ENCODE data around the gene ITPK1.

Gene ITPK1

DNA sequence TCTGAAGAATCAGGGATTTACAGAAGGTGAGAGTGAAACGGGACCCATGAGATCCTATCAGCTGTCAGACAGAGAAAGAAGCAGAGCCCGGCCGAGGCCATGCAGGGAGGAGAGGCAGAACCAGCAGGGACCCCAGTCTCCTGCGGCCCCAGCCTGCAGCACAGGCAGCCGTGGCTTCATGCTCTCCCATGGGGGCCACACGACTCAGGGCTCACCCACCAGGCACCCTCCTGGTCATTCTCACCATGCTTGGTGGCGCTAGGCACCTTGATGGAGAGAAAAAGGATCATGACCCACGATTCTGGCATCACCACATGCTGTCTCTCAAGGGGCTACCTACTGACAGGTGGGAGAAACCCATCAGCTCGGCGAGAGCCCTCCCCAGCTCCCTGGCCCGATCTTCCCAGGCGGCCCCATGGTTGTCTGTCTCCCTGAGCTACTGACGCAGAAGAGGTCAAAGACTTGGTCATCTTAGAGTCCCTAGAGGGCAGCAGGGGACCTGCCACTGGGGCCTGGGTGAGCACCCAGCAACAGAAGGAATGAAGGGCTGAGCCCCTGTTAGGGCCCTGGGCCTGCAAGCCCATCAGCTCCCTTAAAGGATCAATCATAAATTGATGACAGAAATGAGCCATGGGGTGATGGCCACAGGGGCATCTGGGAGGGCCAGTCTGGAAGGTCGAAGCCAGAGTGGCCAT is 58.0 kb downstream of the ITPK1 start:
- no peak for DNase-seq

- DNase-seq = no peak
Observed at GRCh38 chr14:93056840-93057585, 58.7 kb downstream of the ITPK1 start.

DNA sequence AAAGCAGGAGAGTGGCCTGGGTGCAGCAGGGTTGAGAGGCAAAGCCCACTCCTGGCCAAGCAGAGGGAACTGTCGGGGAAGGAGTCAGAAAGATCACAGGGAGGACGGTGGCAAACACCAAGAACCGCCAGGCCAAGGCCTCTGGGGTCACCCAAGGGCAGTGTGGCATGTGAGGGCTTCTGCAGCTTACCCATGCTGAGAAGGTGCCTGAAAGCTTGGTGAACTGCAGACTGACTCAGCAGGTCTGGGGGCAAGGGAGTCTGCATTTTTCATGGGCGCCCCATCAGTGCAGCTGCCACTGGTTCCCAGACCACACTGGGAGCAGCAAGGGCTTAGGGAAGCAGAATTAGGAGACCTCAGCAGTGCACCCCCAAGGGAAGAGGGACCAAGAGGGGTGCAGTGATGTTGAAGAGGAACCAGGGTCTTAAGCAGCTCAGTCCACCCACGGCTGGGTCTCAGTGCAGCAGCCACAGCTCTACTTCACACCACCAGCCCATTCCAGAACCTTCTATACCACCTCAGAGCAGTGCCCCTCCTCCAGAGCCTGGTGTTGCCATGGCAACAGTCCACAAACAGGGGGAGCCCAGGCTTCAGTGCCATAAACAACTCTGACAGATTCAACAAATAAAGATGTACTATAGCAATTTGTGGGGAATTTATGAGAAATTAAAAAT is 59.4 kb downstream of the ITPK1 start:
- DNase-seq = no peak

DNA sequence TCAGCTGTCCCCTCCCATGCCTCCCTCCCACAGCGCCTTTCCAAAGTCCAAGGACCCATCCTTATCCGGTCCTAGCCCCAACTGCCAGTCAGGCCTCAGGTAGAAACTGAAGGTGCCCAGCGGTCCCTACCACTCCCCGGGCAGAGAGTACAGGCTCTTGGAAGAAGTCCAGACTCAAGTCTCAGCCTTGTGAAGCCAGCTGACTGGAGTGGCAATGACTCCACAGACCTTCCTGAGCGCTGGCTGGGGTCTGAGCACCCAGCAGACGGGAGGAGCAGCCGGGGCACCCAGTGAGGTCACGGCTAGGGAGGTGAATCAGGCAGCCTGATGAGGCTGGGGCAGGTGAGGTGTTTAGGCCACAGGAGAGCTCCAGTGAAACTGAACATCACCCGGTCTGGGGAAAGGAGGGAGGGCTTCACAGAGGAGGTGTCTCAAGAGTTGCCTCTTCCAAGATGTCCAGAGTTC is 60.0 kb downstream of the ITPK1 start:
- no peak for DNase-seq

DNA sequence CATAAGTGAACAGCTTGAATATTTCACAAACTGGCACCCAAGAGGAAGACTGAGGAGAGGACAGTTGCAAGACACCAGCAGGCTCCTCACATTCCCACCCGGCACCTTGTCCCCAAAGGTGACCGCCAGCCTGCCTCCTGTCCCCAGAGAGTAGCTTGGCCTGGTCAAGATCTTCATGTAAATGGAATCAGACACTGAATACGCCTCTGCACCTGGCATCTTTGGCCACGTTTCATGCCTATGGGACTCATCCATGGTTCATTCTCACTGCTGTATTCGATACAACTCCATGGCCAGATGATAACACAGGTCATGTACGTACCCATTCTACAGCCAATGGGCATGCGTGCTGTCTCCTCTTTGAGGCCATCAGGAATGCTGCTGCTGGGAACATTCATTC is 60.8 kb downstream of the ITPK1 start:
- DNase-seq = no peak

- DNase-seq = no peak
Observed at GRCh38 chr14:93054006-93054405, 61.7 kb downstream of the ITPK1 start.

DNA sequence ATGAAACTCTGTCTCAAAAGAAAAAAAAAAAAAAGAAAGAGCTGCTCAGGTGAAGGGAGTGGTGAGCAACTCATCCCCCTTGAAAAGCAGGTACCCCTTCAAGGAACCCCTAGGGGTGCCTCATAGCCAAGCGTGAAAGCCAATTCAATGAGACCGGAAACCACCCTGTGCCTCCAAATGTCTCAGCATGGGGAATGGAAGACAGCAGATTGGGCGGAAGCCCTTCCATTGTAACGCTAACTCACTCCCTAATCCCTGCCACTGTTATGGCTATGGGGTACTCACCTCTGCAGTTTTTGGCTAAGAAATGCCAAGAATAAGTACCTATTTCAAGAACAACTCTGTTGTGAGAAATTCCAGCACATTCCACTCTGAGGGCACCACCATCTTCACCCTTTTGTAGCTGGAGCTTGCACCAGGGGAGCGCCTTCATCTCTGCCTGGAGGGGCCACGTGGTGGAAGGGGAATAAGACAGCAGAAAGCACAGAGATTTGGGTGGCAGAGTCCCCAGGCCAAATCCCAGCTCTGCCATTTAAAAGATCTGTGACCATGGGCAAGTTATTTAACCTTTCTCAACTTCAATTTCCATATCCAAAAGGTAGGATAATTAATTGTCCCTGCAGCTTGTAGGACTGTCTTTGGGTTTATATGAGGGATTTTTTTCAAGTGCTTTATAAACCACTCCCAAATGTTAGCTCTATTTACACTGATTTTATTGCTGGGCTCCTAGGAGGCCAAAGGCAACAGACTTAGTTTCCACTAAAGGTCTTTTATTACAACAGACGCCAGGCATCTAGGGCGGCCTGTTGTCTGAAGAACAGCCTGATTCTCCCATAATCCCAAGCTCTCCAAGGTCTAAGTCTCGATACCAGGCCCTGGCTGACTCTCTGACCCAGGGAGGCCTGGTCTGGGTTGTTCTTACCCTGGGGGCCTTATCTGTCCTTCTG is 63.9 kb downstream of the ITPK1 start:
- DNase-seq = no peak

DNA sequence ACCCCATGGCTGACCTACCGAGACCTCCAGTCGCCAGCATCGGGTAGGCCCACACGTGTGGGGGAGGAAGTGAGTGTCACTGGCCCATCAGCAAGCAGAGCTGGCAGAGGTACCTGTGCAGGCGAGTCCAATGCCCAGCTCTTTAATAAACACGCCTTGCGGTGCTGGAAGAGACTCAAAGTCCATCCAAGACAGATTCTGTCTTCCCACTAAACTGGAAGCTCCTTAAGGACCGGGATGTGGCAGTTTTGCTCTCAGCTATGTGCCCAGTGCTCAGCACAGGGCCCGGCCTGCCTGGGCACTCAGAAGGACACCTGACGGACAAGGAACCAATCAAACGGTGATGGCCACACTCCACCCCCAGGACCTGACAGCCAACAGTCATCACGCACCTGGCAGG is 65.0 kb downstream of the ITPK1 start:
- DNase-seq = no peak

GRCh38 chr14:93049867-93050331 is 65.8 kb downstream of the ITPK1 start:
- peak in 1 of 2 experiments; percentile 69 for DNase-seq

- no peak for DNase-seq
Observed at GRCh38 chr14:93049315-93049714, 66.4 kb downstream of the ITPK1 start.

- DNase-seq = no peak
Observed at GRCh38 chr14:93048843-93049242, 66.9 kb downstream of the ITPK1 start.

DNA sequence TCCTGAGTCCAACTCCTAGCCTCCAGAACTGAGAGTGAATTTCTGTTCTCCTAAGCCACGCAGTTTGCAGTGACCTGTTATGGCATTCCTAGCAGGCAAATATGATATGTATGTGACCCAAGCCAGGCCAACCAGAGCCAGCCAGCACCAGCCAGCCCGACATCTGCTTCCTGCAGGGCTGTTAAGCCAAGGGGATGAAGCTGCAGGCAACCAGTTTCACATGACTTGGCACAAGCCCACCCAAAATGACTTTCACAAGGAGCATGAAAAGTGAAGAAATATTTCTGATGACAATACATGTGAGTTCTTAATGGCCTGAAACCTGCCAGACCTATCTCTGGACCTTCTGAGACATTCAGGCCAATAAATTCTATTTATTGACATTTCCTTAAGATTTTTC is 68.1 kb downstream of the ITPK1 start:
- no peak for DNase-seq

DNA sequence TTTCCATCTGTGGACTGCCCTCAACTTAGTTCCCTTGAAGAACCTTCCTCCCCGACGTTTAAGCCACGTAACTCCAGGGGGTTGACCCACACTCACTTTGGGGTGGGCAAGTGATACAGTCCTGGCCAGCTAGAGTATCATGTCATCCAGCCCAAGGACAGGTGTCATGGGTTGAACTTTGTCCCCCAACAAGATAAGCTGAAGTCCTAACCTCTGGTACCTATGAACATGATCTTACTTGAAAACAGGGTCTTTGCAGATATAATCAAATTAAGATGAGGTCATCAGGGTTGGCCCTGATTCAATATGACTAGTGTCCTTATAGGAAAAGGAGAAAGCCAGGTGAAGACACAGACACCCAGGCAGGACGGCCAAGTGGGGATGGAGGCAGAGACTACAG is 68.6 kb downstream of the ITPK1 start:
- DNase-seq = no peak

DNA sequence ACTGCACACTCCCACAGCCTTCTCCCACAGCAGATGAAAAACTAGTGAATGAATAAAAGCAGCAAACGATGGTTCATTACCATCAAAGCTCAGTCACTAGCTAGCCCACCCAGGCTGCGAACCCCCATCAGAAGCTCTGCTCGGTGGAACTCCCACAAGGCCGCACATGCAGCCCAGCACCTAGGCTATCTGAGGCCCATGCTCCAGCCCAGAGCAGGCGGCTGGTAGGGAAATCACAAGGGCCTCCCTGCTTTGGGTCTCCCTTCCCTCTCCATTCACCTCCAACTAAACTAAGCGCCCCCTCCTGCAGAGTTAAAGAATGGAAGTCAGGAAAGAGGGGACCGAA is 69.0 kb downstream of the ITPK1 start:
- no peak for DNase-seq

GRCh38 chr14:93045965-93046704 is 69.6 kb downstream of the ITPK1 start:
- DNase-seq = no peak

GRCh38 chr14:93045211-93045674 is 70.5 kb downstream of the ITPK1 start:
- DNase-seq = peak; percentile 93

DNA sequence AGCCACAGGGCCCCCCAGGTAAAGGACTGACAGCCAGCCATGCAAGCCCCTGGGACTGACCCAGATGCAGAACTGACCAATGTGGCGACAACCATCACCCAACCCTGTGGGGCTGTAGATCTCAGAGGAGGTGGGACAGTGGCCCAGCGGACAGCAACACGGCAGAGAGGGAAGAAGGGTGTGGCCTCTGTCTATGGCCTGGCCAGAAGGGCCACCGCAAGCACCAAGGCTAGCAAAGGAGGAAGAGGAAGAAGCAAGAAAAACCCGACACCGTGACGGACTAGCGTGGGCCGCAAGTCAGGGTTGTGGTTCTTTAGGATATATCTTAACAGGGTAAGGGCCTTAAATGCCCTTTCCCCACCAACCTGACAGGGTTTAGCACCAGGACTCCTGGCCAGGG is 71.2 kb downstream of the ITPK1 start:
- no peak for DNase-seq

- DNase-seq = no peak
Observed at GRCh38 chr14:93044121-93044520, 71.6 kb downstream of the ITPK1 start.

DNA sequence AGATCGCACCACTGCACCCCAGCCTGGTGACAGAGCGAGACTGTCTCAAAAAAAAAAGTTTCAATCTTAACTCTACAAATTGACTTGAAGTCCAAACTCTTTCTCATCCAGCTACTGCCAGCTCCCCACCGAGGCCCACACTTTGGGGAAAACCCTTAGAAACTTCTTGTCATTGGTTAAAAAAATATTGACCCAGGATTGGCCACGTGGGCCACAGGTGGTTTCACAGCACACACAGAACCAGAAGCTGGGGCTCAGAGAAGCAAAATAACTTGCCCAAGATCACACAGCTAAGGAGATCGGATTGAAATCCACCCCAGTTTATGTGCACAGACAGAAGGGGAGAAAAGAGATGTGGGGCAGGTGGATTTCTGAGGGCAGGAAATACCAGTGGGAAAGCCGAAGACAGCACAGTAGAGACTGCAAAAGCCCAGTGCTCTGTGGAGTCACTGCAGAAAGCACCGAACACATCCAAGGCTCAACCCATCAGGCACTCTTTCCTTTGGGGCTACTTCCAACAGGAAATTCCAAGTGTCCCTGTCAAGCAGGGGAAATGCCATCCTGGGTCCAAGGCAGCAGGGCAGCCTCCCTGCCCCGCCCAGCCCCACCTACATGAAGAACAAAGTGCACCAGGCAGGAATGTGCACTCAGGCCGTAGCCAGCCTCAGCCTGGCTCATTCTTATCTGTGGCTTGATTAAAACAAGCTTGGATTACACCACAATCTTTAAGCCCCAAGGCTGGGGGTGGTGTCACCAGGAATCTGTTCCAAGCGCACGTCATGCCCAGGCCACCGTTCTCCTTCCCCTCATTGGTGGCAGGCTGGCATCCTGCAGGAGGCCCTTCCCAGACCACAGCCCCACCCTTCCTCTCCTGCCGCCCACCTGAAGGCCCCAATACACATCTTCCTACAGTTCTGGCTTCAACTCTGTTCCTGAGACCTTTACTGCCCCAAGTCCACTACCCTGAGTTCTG is 72.5 kb downstream of the ITPK1 start:
- DNase-seq = no peak

GRCh38 chr14:93041830-93042229 is 73.9 kb downstream of the ITPK1 start:
- peak; percentile 72 to 87 for DNase-seq

DNA sequence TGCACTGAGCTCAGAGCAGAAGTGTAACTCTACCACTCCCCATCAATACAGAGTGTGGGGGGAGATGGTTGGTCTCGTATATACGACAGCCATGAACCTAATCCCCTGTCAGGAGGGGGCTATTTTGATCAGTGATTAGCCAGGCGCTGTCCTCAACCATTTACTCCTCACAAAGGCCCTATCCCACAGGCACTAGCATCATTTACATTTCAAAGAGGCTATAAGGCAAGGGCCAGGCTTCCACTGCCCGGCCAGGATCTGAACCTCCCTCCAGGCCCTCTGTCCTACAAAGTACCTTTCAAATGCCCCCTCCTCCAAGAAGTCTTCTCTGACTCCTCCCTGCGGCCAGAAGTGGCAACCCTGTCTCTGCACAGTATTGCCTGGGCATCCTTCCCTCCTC is 74.7 kb downstream of the ITPK1 start:
- DNase-seq = no peak

All from NCI-H524 (cell line).